ENCODE data around the gene OR2L2. TPM values are rescaled to one million over a fixed set of nuclear protein-coding genes. Genes with fewer than 3 reads are reported as not detected.

OR2L2 gene

Small RNAs within 50 kb of the gene (small RNA-seq; reads per million reads assigned to genes)
- not detected for gene RF00019 (ENCODE audit: insufficient read depth)

All from neuronal stem cell (in vitro differentiated cells).